HG02759 (cell line): ENCODE measurements around the gene LCE1C.

Experiments
- ATAC-seq: cut with Tn5 transposase; IDR thresholded peaks from one replicate; pipeline ENCODE4 v1.9.1; 2021; ENCODE audit warnings: mild to moderate bottlenecking, moderate library complexity; ENCODE audit not compliant: unreplicated experiment

The LCE1C gene

DNA sequence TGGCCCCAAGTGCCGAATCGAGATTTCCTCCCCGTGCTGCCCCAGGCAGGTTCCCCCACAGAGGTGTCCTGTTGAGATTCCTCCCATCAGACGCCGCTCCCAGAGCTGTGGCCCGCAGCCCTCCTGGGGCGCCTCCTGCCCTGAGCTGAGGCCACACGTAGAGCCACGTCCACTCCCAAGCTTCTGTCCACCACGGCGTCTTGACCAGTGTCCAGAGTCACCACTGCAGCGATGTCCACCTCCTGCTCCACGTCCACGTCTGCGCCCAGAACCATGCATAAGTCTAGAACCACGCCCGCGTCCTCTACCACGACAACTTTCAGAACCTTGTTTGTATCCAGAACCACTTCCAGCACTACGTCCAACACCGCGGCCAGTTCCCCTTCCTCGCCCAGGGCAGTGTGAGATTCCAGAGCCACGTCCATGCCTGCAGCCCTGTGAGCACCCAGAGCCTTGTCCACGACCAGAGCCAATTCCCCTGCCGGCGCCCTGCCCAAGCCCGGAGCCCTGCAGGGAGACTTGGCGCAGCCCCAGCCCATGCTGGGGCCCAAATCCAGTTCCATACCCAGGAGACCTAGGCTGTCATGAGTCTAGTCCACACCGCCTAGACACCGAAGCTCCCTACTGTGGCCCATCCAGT is 45.8 kb downstream of the LCE1C start:
- ATAC-seq: no peak

DNA sequence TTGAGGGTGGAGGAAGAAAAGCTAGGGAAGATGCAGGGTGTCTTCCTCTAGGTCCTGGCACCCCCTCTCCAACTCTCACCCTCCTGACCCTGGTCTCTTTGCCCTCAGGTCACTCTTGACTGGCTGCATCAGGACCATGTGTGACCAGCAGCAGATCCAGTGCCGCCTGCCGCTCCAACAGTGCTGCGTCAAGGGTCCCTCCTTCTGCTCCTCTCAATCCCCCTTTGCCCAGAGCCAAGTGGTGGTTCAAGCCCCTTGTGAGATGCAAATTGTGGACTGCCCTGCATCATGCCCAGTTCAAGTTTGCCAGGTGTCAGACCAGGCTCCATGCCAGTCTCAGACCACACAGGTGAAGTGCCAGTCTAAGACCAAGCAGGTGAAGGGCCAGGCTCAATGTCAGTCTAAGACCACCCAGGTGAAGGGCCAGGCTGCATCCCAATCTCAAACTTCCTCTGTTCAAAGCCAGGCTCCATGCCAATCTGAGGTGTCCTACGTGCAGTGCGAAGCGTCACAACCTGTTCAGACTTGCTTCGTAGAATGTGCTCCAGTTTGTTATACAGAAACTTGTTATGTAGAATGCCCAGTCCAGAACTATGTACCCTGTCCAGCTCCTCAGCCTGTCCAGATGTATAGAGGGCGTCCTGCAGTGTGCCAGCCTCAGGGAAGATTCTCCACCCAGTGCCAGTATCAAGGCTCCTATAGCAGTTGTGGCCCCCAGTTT is 46.8 kb downstream of the LCE1C start:
- ATAC-seq: no peak

DNA sequence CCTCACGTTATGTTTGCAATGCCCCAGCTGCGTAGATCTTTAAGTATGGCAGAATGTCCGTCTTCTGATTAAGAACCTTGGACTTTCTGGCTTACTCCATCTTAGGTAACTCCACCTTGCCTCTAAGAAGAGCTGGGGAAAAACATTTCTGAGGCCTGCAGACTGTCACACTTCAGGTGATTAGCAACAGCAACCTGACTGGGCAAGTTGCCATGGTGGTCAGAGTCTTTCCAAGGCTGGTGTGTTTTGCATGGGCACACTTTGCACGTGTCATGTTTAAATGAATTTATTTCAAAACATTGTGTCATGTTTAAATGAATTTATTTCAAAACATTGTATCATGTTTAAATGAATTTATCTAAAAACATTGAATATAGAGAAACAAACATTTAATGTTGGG is 47.8 kb downstream of the LCE1C start:
- ATAC-seq: no peak

DNA sequence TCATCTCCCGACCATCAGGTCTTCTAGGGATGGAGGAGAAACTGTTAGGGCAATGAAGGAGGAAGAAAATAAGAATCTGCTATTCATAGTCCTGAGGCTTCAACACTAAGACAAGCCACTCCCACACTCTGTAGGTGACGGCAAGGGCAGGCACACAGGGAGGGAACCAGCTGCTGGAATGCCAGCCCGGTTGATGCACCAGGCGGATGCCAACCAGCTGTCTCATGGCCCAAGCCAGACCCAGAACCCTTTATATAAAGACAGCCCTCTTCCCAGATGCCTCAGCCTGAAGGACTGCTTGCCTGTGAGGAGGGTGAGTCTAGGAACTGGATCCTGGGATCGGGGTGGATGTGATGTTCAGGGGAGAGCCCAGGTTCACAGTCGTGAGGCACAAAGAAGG is 48.7 kb downstream of the LCE1C start, which contains the start of gene KPRP:
Gene KPRP, plus strand, starts transcription at position 279 of the 400 bp plus-strand sequence. CDS start 1,564 bp downstream, outside the sequence.
- no peak for ATAC-seq

DNA sequence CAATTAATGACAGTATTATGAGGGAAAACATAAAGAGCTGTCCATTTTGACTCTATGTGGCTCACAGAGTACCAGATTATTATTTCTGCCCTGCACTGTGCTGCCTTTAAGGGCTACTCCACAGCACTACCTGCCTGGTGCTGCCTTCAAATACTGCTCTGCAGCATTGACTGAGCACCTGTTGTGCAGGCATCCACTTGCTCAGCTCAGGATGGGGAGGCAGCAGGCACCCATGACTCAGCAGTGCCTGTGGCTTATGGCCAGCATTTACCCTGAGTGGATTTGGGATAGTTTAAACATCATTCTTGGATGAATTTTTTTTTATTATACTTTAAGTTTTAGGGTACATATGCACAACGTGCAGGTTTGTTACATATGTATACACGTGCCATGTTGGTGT is 49.6 kb downstream of the LCE1C start:
- ATAC-seq: no peak
